HTERT RPE-1 (cell line): ENCODE data around the gene EDEM1.
"Not testable (repeated sequence)": the region's sequence is repeated elsewhere in the genome, so short reads cannot be mapped to it uniquely, and the experiment has no call there.

ENCODE experiments used
- in situ Hi-C: fragments of 300-500 bp; cut with MboI; formaldehyde crosslinking; loops from 4 replicates; pipeline ENCODE4 v1.14.3; 2020; ENCODE audit warnings: low sequenced_read_pairs

EDEM1 gene

DNA sequence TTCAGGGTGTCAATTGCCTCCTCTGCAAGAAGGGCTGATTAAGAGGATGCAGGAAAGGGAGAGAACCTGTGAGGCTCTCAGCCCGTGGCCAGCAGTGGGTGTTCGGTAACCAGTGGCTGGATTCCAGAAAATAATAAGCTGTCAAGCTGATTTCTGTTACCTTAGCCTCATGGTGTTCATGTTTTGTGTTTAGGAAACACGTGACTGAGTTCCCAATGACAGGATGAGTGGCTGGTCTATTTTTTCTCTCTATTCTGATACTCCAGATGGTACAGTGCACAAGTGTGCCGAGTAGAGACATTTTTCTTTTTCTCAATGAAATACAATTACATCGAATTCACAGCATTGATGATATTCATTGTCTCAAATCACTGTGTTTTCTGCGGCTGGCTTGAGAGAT is 43.6 kb downstream of the EDEM1 start:
- in situ Hi-C loops, result no loop called here

DNA sequence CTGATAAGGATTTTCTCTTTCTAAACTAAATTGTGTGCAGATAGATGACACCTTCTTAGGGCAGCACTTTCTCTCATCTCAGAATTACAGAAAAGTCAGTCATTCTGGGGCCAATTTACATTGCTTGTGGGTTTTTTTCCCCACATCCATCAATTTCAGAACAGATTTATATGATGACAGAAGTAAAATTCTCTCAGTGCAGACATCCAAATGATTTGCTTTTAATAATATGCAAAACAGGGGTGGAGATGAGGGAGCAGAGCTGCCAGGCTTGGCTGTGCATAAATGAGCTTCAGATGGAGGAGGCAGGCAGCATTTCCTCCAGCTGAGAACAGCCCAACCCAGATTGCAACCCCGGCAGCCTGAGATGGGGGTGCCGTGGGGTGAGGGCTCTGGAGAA is 44.0 kb downstream of the EDEM1 start:
- in situ Hi-C loops, result no loop called here

DNA sequence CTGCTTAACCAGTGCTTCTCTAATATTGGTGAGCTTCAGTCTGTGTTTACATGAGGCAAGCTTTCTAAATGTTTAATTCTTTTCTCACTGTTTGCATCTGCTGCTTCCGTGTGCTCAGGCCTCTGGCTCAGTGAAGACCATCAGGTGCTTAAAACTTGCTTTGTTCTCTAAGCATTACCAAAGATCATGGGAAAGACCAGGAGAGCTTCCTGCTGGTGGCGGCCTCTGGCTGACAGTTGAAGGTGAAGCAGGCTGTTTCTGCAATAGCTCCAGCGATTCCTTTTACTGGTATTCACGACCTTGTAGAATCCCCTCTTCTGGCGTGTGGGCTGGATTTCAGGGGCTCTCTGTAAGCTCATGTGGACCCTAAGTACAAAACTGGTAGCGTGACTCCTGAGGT is 45.1 kb downstream of the EDEM1 start:
- in situ Hi-C loops, result no loop called here

DNA sequence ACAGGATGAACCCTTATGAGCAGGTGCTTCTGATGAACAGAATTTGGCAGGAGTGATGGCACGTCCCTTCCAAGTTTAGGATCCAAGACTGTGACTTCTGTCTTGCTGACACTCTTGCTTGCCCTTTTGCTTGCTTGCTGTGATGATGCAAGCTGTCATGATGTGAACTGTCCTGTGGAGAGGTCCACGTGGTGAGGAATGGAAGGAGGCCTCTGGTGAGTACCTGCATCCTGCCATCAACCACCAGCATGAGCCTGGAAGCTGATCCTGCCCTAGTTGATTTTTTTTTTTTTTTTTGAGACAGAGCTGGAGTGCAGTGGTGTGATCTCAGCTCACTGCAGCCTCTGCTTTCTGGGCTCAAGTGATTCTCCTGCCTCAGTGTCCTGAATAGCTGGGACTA is 45.5 kb downstream of the EDEM1 start:
- in situ Hi-C loops, result no loop called here

DNA sequence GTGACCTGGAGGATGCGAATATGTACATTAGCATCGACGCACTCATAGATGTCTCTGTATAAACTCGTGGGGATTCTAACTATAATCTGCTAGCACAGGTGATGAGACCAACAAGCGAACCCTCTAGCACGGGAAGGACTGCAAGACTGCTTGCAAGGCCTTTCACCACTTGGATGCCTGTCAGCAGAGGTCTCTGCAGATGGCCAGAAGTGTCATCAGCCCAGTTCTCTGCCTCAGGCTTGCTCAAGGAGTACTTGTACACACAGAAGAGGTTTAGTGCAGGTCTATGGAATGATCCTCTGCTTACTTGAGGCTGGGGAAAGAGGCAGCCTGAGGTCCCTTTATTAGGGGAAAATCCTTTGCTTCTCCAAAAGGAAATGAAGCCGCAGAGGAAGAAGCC is 48.1 kb downstream of the EDEM1 start:
- in situ Hi-C loops, result no loop called here

DNA sequence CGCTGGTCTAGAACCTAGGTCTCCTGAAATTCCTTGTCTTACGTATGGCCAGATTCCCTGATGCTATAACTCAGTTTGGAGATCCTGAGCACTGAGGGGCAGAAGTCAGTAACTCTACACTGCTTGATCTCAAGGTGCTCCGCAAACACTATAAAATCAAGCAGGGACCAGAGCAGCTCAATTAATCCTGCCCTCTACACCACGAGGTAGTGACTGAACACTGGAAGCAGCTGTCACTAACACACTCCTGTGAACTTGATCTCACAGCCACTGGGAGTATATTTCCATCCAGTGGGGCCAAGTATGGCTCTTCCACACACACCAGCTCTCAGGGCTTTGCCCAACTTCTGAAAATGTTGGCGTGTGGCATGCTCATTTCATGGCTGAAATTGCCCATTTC is 51.0 kb downstream of the EDEM1 start:
- in situ Hi-C loops, result no loop called here

DNA sequence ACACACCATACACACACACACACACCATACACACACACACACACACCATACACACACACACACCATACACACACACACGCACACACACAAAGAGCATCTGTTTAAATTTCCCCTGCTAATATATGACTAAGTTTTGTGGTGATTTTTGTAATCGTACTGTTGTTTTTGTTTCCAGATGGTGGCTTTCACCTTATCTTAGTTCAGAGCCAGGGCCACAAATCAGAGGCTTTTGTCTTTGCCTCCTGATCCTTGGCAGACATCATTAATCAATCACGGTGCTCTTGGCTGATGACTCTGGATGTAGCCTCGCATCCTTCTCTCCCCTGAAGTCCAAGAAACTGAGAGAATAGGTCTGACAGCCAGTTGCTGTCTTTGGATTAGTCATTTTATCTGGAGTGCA is 52.1 kb downstream of the EDEM1 start:
- in situ Hi-C loops, result no loop called here

DNA sequence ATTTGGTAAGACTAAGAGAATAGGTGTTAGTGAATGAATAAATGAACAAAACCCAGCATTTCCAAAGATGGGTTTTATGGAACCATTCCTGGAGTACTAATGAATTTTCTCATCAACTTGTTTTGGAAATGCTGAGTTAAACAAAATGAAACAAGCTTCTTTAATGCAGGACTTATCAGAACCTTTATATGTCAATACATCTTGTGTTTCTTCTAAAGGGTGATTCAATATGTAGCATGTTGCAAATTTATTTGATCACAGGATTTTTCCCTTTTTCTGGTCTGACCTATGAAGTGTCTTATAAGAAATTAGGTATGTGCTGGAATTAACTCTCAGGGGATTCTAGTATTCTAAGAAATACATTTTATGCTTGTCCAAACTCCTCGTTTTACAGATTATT is 53.2 kb downstream of the EDEM1 start:
- in situ Hi-C loops, result no loop called here

DNA sequence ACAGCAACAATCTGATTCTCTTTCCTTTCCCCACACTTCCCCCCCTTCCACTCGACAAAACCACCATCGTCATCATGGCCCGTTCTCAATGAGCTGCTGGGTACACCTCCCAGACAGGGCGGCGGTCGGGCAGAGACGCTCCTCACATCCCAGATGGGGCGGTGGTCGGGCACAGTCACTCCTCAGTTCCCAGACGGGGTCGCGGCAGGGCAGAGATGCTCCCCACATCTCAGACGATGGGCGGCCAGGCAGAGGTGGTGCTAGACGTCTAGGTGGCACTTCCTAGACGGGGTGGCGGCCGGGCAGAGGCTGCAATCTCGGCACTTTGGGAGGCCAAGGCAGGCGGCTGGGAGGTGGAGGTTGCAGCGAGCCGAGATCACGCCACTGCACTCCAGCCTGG is 55.3 kb downstream of the EDEM1 start:
- in situ Hi-C loops, result not testable (repeated sequence)

DNA sequence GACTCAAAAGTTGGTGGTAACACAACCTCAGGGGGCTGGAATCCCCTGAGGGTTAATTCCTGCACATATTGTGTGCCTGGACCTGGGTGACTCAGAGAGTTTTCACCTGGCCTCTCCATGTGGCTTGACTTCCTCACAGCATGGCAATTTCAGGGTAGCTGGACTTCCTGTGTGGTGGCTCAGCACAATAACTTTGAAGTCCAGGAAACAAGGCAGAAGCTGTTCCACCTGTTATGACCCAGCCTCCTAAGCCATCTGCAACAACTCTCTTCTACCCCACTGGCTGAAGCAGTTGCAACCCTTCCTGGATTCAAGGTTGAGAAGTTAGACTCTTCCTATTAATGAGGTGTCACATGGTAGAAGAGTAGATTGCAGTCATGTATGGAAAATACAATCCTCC is 58.4 kb downstream of the EDEM1 start:
- in situ Hi-C loops, result no loop called here

DNA sequence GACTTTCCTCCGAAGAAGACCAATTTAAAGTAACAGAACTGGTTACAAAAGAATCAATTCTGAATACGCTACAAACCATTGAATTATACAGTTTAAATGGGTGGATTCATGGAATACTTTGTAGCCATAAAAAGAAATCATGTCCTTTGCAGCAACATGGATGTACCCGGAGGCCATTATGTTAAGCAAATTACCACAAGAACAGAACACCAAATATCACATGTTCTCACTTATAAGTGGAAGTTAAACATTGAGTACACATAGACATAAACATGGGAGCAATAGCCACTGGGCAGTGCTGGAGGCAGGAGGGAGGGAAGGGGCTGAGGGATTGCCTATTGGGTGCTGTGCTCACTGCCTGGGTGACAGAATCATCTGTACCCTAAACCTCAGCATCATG is 61.3 kb downstream of the EDEM1 start:
- in situ Hi-C loops, result no loop called here

DNA sequence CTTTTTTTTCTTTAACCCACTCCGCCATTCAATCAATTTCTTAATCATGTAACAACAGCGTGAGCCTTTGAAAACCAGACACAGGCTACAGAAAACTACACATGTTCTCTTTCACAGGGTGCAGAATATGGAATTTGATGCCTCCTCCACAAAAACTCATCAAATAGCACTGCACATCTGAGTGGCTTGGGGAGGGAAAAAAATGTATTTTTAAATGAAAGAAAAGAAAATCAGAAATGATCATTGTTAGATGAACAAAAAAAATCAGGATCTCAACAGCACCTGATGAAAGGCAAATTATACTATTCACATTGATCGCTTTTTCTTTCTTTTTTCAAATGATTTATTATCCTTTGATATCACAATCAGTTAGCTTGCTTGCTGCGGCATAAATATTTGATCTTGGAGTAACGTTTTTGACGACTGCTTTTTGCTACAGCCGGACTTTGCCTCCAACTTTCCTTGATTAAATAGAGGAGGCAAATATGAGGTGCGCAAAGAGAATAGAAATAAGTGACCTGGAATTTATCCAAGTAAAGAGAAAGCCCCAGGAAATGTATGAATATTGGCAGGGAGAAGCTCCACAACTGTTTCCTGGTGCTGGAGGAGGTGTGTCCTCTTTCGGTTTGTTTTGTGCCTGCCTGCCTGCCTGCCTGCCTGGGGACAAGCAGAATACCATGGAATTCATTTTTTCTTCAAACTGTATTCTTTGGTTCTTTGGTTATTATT is 63.1 kb downstream of the EDEM1 start:
- in situ Hi-C loops, result no loop called here

DNA sequence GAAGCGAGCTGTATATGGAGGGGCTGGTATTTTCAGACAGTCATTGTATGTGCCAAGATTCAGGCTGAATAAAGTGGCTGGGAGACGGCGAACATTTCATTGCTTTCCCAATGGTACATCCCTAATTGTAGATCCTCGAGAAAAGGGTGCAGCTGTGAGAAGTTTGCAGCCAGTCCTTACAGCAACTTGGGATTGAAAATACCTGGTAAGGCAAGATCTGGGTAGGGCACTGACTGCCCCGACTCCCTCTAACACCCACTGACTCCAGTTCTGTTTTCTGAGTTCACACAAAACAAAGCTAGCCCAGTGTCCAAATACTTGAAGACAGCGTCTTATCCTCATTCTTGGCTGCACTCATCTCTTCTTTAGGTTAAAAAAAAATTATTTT is 63.7 kb downstream of the EDEM1 start:
- in situ Hi-C loops, result no loop called here

DNA sequence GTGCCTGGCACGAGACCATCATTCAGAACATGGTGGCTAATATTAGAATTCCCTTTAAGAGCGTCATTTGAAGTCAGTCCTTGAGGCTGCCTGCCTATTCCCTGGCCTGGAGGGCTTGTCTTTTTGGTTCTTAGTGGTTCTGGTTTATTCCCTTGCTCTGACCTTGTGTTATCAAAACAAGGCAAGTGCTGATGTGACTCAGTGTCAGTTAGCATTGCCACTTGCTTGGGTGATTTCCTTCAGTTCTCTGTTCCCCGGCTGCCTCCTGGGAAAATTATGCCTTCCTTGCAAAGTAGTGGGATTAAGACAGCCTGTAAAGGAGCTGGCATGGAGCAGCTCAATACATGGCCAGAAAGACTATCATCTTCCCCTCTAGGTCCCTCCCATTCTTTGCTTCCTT is 64.6 kb downstream of the EDEM1 start:
- in situ Hi-C loops, result no loop called here

DNA sequence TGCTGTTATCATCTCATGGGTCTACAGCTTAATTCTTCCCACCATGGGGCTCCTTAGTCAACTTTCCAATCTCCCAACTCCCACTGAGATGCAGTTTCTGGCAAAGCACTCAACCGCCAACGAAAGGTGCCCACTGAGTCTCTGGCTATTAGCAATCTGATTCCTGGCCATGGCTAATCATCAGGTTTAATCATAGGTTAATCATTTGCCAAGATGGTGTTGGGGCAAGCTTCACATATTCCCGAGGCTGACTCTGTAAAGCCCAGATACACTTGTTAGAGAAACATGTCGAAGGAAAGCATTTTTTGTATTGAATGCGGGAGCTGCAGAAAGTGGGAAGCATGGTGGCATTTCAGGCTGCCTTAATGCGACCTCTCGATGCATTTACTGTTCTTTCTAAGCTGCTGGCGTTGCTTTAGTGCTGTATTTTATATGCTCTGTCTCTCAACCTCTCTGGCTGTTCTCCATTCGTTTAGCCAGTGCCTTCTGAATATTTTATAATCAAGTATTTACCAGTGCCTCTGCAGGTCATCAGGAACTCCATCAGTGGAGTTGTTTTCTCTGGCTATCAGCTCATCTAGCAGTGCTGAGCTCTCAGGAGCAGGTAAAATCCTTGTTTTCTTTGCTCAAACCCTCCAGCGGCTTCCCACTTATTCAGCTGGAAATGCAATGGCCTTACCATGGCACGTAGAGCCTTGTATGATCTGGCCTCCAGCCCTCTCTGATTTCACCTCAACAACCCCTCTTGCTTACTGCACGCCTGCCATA is 67.0 kb downstream of the EDEM1 start:
- in situ Hi-C loops, result no loop called here

DNA sequence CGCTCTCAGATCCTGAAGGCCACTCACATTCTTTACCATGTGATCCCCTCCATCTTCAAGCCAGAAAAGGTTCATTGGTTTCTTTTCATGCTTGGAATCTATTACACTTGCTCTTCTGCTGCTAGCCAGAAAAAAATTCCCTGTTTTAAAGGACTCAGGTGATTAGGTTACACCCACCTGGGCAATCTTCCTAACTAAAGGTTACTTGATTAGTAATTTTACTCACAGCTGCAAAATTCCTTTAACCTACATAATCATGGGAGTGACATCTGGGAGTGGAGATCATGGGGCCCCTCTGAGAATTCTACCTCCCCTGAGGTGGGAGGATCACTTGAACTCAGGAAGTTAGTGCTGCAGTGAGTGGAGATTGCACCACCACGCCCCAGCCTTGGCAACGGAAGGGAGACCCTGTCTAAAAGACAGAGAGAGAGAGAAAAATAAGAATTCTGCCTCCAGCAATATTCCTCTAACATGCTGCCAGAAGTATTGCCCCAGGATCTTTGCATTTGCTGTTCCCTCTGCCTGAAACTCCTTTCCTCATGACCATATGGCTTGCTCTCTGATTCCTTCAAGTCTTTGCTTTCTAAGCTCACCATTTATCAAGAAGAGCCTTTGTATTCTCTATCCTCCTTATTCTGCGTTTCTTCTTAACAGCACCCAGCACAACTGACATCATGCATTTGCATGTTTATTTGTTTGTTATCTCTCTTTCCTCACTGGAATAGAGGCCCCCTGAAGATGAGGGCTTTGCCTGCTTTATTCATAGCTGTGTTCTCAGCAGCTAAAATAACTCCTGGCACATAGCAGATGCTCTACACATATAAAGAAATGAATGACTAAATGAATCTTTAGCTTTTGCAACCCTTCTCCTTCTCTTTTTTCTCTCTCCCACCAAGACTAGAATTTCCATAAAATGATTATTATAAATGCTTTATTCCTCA is 68.2 kb downstream of the EDEM1 start:
- in situ Hi-C loops, result no loop called here

DNA sequence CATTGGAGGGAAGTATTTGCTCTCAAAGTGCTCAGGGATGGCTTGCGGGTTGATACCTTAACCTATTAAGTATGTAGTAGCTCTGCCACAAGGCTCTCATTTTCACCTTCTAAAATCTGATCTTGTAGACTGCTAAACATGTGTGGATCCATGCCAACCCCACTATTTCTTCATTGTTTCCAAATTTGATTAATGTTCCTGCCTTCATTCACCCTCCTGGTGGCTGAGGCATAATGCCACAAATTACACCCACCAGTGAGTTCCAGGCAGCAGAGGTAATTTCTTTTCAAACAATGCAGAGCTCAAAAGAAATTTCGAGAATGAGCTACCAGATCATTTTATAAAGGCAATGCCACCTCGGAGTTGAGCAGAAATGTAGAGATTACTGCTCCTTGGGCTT is 71.0 kb downstream of the EDEM1 start:
- in situ Hi-C loops, result no loop called here

DNA sequence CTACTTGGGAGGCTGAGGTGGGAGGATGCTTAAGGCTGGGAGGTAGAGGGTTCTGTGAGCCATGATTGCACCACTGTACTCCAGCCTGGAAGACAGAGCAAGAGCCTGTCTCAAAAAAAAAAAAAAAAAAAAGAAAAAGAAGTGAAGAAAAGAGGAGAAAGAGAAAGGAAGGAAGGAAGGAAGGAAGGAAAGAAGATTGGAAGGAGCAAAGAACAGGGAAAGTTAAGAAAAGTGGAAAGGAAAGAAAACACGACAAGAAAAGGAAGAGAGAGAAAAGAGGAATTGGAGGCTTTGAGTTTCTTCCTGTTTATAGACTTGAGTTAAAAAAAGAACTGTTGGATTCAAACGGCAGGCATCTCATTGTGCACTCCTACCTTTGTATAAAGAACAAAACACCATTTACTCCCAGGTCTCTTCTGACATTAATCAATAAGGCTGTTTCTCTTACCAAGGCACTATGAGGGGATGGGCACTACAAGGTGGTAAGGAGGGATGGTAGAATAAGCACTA is 73.5 kb downstream of the EDEM1 start:
- in situ Hi-C loops, result no loop called here

DNA sequence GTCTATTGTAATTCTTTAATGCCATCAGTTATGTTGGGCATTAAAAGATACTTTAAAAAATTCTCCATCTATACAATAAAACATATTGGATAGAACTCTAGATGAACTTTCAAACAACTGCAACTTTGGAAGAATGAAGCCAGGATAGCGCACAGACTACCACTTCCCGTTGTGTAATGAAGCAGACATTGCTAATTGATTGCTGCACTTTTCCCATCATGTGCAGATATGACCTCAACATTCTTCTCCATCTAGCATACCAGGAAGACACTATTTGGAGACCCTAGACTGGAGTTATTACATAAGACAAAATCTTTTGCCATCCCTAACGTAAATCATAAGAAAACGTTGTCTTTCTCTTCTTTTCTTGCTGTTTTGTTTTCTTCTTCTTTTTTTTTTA is 75.0 kb downstream of the EDEM1 start:
- in situ Hi-C loops, result no loop called here

DNA sequence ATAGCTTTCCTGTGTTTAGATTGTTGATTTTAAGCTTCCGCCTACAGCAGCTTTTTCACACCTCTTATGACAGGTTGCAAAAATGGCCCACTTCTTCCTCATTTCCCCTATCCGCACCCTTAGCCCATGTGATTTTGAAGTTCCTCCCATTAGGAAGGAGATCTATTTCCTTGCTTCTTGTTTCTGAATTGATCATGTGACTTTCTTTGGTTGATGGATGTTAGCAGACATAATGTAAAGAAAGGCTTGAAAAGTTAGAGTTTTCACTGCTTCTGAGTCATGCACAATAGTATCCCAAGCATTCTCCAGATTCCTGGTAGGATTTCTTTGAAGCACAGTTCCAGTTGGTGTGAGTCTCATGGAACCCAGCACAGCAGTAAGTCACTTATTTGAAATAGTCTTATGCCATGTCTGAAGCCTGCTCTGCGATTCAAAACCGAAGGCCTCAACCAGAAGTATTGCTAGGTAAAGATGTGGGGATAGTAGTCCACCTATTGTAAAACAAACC is 76.6 kb downstream of the EDEM1 start:
- in situ Hi-C loops, result no loop called here
